Fibroblast of pulmonary artery (primary cell): Measurements from ENCODE around the gene MGLL.
"Not testable (repeated sequence)": the region's sequence is repeated elsewhere in the genome, so short reads cannot be mapped to it uniquely, and the experiment has no call there.

Experiments used
- DNase-seq: peaks from one replicate; pipeline ENCODE4 v3.0.0-alpha.2; 2010; ENCODE audit warnings: low read depth
- H3K4me3 ChIP-seq: replicated peaks from 2 replicates; pipeline ENCODE4 v1.5.1; 2011; ENCODE audit warnings: low read depth, mild to moderate bottlenecking, control low read depth, low read length, moderate library complexity
- TF ChIP-seq, protein P1 (sequence below): IDR thresholded peaks from 2 replicates; pipeline ENCODE4 v1.5.1; 2011; ENCODE audit warnings: mild to moderate bottlenecking, control low read depth, low read length, inconsistent platforms; ENCODE audit errors: missing control alignments

The MGLL gene

GRCh38 chr3:127707851-127708411 lies 114.4 kb downstream of the MGLL start:
- no peak for DNase-seq
- TF ChIP-seq, protein P1, sequence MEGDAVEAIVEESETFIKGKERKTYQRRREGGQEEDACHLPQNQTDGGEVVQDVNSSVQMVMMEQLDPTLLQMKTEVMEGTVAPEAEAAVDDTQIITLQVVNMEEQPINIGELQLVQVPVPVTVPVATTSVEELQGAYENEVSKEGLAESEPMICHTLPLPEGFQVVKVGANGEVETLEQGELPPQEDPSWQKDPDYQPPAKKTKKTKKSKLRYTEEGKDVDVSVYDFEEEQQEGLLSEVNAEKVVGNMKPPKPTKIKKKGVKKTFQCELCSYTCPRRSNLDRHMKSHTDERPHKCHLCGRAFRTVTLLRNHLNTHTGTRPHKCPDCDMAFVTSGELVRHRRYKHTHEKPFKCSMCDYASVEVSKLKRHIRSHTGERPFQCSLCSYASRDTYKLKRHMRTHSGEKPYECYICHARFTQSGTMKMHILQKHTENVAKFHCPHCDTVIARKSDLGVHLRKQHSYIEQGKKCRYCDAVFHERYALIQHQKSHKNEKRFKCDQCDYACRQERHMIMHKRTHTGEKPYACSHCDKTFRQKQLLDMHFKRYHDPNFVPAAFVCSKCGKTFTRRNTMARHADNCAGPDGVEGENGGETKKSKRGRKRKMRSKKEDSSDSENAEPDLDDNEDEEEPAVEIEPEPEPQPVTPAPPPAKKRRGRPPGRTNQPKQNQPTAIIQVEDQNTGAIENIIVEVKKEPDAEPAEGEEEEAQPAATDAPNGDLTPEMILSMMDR = no peak
- no peak overlapping the region for H3K4me3 ChIP-seq

- TF ChIP-seq, protein P1 = no peak
- no peak for DNase-seq
- H3K4me3 ChIP-seq = no peak overlapping the region
These were observed 115.4 kb downstream of the MGLL start for GRCh38 chr3:127706785-127707351.

DNA sequence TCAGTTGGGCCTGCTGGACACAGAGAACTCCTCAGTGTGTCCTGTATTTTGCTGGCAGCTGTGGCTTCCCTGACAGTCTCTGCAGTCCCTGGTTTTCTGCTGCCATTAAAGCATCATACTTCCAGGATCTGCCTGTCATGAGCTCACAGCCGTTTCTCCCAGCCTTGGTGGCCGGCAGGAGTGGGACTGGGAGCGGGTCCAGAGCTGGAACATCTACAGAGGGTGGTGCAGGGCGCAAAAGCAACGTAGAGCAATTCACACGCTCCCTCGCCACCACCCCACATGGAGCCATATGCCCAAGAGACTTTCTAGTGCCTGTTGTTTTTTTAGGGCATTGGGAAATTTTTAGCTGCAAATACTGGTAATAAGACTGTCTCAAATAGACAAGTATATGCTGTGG lies 116.0 kb downstream of the MGLL start:
- TF ChIP-seq, protein P1 = no peak
- no peak overlapping the region for H3K4me3 ChIP-seq
- DNase-seq = no peak

DNA sequence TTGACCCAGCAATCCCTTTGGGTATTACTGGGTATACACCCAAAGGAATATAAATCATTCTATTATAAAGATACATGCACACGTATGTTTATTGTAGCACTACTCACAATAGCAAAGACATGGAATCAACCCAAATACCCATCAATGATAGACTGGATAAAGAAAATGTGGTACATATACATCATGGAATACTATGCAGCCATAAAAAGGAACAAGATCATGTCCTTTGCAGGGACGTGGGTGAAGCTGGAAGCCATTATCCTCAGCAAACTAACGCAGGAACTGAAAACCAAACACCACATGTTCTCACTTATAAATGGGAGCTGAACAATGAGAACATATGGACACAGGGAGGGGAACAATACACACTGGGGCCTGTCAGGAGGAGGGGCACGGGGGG lies 117.5 kb downstream of the MGLL start:
- DNase-seq, H3K4me3 ChIP-seq: not testable (repeated sequence)

DNA sequence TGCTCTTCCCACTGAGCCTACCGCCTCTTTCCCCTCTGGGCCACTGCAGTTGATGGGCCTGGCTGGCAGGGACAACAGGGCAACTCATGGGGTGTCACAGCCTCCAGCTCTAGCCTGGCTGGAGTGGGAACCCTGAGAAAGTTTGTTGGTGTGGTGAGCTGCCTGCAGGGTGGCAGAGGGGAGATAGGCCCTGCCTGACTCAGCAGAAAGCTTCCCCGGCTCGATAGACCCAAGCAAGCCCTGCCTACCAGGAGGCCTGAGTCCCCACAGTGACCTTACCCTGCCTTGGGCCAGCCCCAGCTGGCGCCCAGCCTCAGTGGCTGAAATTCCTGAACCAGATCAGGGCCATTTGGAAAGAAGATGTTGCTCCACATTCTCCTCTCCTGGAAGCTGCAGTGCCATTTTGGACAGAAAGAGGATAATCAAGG lies 120.2 kb downstream of the MGLL start:
- H3K4me3 ChIP-seq = no peak overlapping the region
- DNase-seq = no peak
- TF ChIP-seq, protein P1 = no peak

- TF ChIP-seq, protein P1 = no peak
- no peak overlapping the region for H3K4me3 ChIP-seq
- DNase-seq = no peak
These were observed 120.9 kb downstream of the MGLL start for GRCh38 chr3:127701280-127701911.

- no peak overlapping the region for H3K4me3 ChIP-seq
- TF ChIP-seq, protein P1 = no peak
- no peak for DNase-seq
These were observed 121.9 kb downstream of the MGLL start for GRCh38 chr3:127700406-127700805.
